ENCODE measurements around the gene COG1.

GRCh38 chr17:73199751-73200317, 7.0 kb downstream of the COG1 start:
- TF ChIP-seq CTCF (IDR thresholded peaks at IDR 0.05): no peak
- TF ChIP-seq POLR2AphosphoS5 (IDR thresholded peaks at IDR 0.05): no peak
- TF ChIP-seq POLR2A (IDR thresholded peaks at IDR 0.05): no peak

All from transverse colon (tissue), 4 donors.